SK-N-MC (cell line): Measurements from ENCODE around the gene RNF126.
"Not testable (repeated sequence)": the region's sequence is repeated elsewhere in the genome, so short reads cannot be mapped to it uniquely, and the experiment has no call there.

Experiments
- DNase-seq: peaks from one replicate; pipeline ENCODE4 v3.0.0-alpha.2; 2011; ENCODE audit warnings: low read depth, low spot score
- H3K27ac ChIP-seq: fragments of 200-600 bp; sonication (generic); 2 replicates; pipeline ENCODE4 v1.5.1; 2016; ENCODE audit warnings: mixed run types
- H3K36me3 ChIP-seq: fragments of 200-600 bp; sonication (generic); 2 replicates; pipeline ENCODE4 v1.6.1; 2017; ENCODE audit warnings: antibody characterized with exemption, low read length, mixed read lengths; ENCODE audit not compliant: insufficient read depth
- H3K4me3 ChIP-seq: fragments of 200-600 bp; sonication (generic); 2 replicates; pipeline ENCODE4 v1.5.1; 2016
- H3K9ac ChIP-seq: fragments of 200-600 bp; sonication (generic); 2 replicates; pipeline ENCODE4 v1.8.0; 2017; ENCODE audit warnings: mixed run types, mixed read lengths; ENCODE audit not compliant: insufficient read length
- H3K9me3 ChIP-seq: fragments of 200-600 bp; sonication (generic); 2 replicates; pipeline ENCODE4 v1.6.1; 2017; ENCODE audit warnings: low read depth, mild to moderate bottlenecking, antibody characterized with exemption, low read length, moderate library complexity, mixed read lengths
- EZH2 ChIP-seq: fragments of 200-600 bp; sonication (generic); IDR thresholded peaks from one replicate; pipeline ENCODE4 v1.6.1; 2017; ENCODE audit warnings: antibody characterized with exemption
- FOXP2 ChIP-seq: optimal IDR thresholded peaks from 2 replicates; pipeline ENCODE3; 2011; ENCODE audit warnings: mild to moderate bottlenecking, moderate library complexity; ENCODE audit not compliant: insufficient read depth; ENCODE audit errors: extremely low read length, control extremely low read depth
- POLR2AphosphoS5 ChIP-seq: IDR thresholded peaks from 2 replicates; pipeline ENCODE4 v1.6.1; 2012; ENCODE audit warnings: mild to moderate bottlenecking, low read depth, low read length, borderline replicate concordance

The RNF126 gene

DNA sequence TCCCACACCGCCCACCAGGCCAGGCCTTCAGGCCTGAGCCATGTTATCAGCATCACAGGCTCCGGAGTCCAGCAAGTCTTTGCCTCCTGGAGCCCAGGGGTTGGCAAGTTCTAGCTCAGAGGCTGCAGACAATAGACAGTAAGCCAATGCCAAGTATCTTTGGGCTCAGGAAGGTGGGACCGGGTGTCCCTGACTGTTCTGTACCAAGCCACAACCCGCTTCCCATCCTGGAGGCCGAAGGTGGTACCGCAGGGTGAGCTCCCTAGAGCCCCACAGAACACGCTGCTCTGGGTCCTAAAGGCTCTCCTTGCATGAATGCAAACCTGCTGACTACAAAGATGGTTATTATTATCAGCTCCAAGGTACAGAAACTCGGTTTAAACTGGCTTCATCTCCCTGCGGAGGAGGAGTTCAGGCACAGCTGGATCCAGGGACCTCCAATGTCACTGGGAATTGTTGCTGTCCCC lies 7.6 kb upstream of the RNF126 start:
- DNase-seq, result no peak
- H3K36me3 ChIP-seq, result no peaks in the 10 kb centered on the region
- no peaks in the 10 kb centered on the region for H3K9me3 ChIP-seq
- H3K9ac ChIP-seq, result no peak overlapping the region
- no peak overlapping the region for H3K4me3 ChIP-seq
- no peak overlapping the region for H3K27ac ChIP-seq
- no peak for TF ChIP-seq FOXP2

DNA sequence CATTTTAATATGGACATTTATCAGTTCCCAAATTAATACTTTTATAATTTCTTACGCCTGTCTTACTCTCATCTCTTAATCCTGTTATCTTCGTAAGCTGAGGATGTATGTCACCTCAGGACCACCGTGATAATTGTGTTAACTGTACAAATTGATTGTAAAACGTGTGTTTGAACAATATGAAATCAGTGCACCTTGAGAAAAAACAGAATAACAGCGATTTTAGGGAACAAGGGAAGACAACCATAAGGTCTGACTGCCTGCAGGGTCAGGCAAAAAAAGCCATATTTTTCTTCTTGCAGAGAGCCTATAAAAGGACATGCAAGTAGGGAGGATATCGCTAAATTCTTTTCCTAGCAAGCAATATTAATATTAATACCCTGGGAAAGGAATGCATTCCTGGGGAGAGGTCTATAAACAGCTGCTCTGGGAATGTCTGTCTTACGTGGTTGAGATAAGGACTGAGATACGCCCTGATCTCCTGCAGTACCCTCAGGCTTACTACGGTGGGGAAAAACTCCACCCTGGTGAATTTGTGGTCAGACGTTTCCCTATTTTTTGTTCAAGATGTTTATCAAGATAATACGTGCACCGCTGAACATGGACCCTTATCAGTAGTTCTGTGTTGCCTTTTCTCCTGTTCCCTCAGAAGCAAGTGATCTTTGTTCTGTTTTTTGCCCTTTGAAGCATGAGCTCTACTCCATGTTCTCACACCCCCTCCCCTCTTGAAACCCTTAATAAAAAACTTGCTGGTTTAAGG lies 5.8 kb upstream of the RNF126 start:
- peak overlapping the region; percentile 54 for H3K4me3 ChIP-seq
- H3K9ac ChIP-seq, H3K9me3 ChIP-seq, DNase-seq, H3K36me3 ChIP-seq: not testable (repeated sequence)
- peak overlapping the region; percentile 77 for H3K27ac ChIP-seq

DNA sequence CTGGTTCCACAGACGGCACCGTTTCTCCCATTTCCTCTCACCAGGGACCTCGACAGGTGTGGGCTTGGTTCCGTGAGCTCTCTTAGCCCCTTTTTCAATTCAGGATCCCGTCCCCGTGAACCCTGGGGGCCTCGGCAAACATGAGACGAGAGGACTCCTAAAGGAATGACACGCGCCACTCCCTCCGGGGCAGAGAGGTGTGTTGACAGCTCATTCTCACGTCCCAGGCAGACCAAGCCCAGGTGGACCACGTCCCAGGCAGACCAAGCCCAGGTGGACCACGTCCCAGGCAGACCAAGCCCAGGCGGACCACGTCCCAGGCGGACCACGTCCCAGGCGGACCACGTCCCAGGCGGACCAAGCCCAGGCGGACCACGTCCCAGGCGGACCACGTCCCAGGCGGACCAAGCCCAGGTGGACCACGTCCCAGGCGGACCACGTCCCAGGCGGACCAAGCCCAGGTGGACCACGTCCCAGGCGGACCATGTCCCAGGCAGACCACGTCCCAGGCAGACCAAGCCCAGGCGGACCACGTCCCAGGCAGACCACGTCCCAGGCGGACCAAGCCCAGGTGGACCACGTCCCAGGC lies 4.1 kb upstream of the RNF126 start:
- H3K27ac ChIP-seq, H3K9ac ChIP-seq, H3K9me3 ChIP-seq, DNase-seq, H3K4me3 ChIP-seq, H3K36me3 ChIP-seq: not testable (repeated sequence)

DNA sequence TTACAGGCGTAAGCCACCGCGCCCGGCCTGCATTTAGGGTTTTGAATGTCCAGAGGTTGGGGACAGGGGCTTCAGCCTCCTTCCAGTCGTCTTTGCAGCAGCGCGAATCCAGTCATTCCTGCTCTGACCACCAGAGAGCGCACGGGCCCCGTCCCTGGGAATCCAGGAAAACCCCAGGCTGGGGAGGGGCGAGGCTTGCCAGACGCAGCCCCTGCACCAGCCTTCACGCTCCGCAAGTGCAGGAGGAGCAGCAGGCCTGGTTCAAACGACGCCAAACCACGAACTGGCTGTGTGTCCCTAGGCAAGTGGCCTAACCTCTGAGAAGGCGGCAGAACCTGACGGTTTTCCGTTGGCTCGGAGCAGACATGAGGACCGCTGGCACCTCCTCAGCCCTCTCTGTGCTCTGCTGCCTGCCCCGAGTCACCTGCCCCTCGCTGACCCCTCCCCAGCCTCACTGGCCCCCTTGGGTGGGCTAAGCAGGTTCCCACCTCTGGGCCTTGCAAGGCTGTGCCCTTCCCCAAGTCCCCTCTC lies 2.0 kb upstream of the RNF126 start:
- Histone ChIP-seq H3K36me3 (no peaks in the 10 kb centered on the region), H3K4me3 (no peak overlapping the region), H3K27ac (no peak overlapping the region), H3K9me3 (no peaks in the 10 kb centered on the region), H3K9ac (no peak overlapping the region)
- DNase-seq, result no peak
- no peak for TF ChIP-seq FOXP2
- no peak for TF ChIP-seq EZH2
- TF ChIP-seq POLR2AphosphoS5, result no peak

DNA sequence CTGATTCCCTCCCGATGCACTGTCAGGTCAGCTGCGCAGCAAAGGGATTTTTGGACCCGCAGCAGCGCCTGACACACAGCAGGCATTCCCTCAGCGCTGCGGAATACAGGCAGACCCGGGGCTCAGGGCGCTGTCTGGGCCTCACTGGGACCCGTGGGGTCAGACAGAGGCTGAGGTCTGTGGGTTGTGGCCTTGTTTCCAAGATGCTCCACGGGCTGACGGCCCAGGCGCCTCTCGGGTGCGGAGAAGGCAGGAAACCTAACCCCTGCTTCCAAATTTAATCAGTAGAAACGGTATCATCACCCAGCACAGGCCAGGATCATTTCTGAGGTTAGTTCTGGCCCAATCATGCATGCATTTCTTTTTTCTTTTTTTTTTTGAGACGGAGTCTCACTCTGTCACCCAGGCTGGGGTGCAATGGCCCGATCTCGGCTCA lies 686 bp upstream of the RNF126 start:
- Histone ChIP-seq H3K9me3 (no peaks in the 10 kb centered on the region), H3K27ac (peak overlapping the region; percentile 77), H3K36me3 (no peaks in the 10 kb centered on the region; the same call in 1 of the 2 replicates), H3K9ac (peak overlapping the region; percentile 67), H3K4me3 (peak overlapping the region; percentile 76)
- DNase-seq, result no peak
- TF ChIP-seq EZH2, result no peak

DNA sequence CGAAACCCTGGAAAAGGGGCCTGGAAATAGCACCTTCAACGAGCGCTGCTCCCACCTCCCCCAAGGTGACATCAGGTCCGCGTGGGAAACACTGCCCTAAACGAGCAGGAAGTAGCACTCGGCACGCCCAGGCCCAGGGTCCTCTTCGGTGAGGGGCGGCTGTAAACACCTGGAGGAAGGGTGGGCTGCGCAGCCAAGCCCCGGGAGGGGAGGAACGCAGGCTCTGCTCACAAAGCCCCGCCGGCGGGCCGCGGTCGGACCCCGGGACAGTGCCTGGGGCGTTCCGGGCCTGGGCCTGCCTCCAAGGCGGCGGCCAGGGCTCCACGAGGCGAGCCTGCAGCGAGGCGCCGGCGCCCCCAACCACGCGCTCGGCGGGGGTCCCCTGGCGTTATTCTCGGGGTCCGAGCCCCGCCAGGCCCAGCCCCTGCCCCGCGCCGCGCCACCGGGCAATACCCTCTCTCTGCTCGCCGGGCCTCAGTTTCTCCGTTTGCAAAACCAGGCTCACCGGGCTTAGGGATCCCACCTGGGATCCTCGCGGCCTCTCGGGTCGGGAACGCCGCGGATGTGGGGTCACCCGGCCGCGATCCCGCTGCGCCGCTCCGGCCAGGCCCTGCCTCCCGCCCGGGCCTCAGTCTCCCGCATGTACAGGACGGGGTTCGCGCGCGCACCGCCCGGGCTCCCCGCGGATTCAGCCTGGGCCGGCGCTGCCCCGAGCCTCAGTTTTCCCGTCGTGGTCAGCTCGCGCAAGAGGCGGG lies 630 bp downstream of the RNF126 start:
- no peak for TF ChIP-seq FOXP2
- TF ChIP-seq EZH2, result no peak
- TF ChIP-seq POLR2AphosphoS5, result no peak
- Histone ChIP-seq H3K4me3 (peak overlapping the region; percentile 93), H3K9me3 (no peaks in the 10 kb centered on the region), H3K27ac (peak overlapping the region; percentile 81), H3K9ac (peak overlapping the region; percentile 98), H3K36me3 (no peaks in the 10 kb centered on the region; the same call in 1 of the 2 replicates)
- DNase-seq, result no peak

DNA sequence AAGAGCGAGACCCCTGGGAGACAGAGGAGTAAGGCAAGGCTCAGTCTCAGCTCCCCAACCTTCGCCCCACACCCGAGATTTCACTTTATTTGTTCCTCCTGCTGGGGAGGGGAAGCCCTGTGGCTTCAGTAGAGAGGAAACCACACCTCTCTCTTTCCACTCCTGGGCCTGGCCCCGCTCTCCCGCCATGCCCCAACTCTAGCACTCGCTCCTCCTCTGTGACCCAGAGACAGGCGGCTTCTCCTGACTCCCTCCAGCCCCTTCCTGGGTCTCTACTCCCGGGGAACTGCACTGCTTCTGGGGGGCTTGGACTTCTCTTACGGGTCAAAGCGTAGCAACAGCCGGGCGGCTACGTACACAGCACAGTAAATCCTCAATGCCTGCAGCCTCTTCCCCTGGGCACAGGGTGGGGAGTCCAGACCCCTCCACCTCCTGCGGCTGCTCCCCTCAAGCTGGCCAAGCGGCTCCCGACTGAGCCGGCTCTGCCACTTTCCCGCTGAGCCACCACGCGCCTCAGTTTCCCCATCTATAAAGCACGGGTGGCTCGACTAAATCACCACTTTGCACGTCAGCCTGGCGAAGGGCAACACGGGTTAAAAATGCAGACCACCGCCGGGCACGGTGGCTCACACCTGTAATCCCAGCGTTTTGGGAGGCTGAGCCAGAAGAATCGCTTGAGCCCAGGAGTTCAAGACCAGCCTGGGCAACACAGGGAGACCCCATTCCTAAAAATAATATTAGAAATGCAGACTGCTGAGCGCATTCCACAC lies 1.4 kb downstream of the RNF126 start:
- peak overlapping the region; percentile 81; the same call in 1 of the 2 replicates for H3K27ac ChIP-seq
- H3K9ac ChIP-seq, result peak overlapping the region; percentile 98
- TF ChIP-seq FOXP2, result no peak
- no peak for TF ChIP-seq EZH2
- no peak for TF ChIP-seq POLR2AphosphoS5
- H3K4me3 ChIP-seq, result peak overlapping the region; percentile 93
- no peak for DNase-seq
- no peaks in the 10 kb centered on the region for H3K9me3 ChIP-seq
- H3K36me3 ChIP-seq, result no peaks in the 10 kb centered on the region; the same call in 1 of the 2 replicates

DNA sequence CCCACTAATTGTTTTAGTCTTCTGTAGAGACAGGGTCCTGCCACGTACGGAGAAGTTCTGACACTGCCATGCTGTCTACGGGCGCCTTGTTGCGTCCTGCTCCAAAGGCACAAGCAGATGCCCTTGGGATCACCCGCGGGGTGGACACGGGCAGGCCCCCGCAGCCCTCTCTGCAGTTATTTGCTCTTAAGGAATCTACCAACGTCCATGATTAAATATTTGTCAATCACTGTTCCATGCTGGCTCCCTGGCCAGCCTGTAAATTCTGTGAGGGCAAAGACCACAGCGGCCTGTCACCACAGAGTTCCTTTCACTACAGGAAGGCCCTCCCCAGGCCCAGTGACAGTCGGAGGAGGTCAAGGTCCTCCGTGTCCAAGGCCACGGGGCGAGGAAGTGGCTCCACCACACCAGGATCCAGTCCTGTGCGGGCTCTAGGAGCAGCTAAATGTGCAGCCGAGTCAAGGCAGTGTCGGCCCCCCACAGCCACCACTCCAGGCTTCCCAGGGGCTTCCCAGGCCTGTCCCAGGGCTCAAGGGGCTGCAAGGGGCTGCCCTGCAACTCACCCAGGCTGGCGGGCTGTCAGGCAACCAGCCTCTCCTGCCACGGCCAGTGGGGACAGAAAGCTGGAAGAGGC lies 2.1 kb downstream of the RNF126 start:
- TF ChIP-seq EZH2 (no peak), FOXP2 (no peak), POLR2AphosphoS5 (no peak)
- H3K9me3 ChIP-seq, result no peaks in the 10 kb centered on the region
- peak overlapping the region; percentile 98 for H3K9ac ChIP-seq
- H3K4me3 ChIP-seq, result peak overlapping the region; percentile 93
- H3K36me3 ChIP-seq, result no peaks in the 10 kb centered on the region; the same call in 1 of the 2 replicates
- H3K27ac ChIP-seq, result peak overlapping the region; percentile 53; the same call in 1 of the 2 replicates
- DNase-seq, result no peak
